ENCODE data around the gene TCL1A. TPM values are rescaled to one million over a fixed set of nuclear protein-coding genes. Genes with fewer than 3 reads are reported as not detected.
A peak's percentile ranks its signal among the peaks of the same experiment; 100 is the strongest.

TCL1A gene
- total RNA-seq, 1 experiment from 2014 or later, result not detected

DNA sequence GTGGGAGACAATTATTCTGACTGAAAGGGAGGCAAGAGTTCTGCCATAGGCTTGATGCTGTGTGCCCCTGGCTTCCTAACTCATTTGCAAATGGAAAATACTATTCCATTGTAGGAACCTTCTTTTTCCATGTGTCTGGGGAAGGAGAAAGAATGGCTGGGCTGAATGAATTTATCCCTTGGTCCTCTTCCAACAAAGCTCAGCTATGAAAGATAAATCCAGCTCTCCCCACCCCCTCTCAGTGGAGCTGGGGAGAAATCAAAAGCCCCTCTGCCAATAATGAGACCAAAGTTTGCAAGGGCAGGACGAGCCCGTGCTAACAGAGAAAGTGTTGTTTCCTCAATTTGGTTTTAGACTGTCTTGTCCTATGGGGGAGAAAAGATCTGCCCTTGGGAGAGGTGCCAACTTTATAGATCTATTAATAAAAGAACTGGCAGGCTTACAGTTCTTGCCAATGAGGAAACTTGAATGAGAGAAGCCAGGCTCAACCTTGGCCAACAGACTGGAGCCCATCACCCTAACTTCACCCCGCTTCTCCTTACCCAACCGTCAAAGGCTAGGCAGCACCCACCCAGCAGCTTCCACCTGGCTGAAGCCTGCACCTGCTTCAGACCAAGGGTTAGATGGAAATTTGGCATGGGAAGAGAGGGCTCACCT, 36.6 kb downstream of the TCL1A start:
- no peak for DNase-seq (ENCODE audit: low read depth)

DNA sequence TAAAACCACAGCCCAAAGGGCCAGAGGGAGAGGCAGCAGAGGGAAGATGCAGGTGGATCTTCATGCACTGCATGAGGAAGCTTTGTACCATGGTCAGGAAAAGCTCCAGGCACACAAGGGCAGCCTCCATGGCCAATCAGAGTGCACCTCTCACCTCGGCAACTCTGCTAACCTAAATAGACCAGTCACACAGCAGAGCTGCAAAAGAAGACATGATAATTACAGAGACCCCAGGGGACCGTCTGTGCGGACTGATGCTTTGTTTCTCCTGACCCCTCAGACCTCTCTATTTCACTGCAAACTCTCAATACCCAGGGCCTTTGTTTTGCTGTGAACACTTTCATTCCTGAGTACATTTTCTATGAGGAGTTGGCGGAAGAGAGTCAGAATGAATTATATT, 38.4 kb downstream of the TCL1A start:
- no peak for DNase-seq (ENCODE audit: low read depth)

DNA sequence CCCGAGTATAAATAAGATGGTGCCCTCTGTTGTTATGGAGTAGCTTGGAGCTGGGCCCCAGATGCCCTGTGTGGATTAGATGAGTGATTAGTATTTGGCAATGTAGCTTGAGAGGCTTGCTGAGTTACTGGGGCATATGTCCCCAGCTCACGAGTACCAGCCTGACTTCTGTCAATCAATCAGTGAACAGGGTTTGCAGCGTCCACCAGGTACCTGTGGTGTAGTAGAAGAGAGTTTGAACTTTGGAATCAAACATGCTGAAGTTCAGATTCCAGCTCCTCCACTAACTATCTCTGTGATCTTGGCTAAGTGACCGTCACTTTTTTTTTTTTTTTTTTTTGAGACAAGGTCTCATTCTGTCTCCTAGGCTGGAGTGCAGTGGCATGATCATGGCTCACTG, 39.3 kb downstream of the TCL1A start:
- DNase-seq (ENCODE audit: low read depth), result no peak

DNA sequence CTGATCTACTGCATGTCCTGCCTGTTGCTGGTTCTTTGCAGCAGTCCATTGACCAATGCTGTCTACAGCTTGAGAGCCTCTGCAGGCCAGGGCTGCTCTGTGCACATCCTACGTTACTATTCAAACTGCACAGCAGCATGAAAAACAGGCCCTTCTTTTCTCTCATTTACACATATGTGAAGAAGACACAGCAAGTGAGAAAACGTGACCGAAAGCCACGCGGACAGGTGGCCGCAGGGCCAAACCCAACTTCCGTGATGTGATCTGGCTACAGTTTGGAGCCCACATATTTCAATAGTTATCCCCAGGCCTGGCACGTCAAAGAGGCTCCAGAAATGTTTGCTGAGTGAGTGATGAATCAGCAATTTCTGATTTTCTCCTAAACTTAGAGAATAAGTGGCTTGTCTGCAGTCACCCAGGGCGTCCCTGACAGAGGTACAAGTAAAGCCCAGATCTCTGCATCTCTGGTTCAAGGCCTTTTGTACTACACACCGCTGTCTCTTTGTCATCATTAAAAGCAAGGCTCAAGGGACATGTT, 45.6 kb downstream of the TCL1A start:
- DNase-seq (ENCODE audit: low read depth), result no peak

DNA sequence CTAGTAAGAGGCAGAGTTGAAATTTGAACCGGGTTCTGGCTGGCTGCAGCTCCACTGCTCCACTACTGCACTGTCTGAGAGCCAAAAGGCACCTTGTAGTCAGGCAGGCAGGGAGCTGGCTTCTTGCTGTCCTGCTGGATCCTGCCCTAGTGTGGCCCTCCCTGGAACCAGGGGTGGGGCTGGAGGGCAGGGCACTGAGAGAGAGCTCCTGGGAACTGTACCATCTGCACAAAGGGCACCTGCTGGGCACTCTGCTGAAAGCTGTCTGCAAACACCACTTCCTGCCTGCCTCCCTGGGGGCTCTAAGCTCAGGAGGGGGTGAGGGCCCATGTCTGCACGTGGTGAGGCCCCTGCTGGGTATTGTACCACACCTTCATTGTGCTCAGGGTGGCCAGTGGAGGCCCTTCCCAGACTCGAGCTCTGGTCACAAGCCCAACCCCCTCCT, 46.7 kb downstream of the TCL1A start:
- DNase-seq (ENCODE audit: low read depth), result no peak

DNA sequence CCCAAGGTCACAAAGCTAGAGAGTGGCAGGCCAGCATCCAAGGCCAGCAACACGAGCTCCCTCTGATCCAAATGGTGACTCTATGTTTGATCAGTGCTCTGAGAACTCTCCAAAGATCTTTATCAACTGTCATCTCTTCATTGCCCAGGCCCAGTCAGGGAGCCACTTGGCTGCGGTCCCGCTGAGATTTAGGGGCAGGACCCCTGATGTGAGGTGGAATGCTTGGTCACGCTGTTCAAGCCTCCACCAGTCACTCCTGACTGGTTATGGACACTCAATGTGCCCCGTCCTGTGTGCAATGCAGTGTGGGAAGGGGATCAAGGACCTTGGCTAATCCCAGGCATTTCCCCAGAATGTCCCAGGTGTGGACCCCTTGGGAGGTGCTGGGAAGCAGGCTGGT, 47.5 kb downstream of the TCL1A start:
- DNase-seq (ENCODE audit: low read depth), result no peak

DNA sequence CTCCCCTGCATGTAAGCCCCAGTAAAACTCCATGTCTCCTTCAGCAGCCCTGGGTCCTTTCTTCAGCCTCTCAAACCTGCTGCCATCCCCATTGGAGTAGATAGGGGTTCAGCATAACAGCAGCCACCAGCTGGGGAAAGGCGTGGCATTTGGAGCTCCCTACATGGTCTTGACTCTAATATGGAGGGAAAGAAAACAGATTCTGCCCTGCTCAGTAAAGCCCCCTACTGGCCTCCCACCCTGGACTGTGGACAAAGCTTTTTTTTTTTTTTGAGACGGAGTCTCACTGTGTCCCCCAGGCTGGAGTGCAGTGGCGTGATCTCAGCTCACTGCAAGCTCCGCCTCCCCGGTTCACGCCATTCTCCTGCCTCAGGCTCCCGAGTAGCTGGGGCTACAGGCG, 48.4 kb downstream of the TCL1A start:
- peak; percentile 4 for DNase-seq (ENCODE audit: low read depth)

DNA sequence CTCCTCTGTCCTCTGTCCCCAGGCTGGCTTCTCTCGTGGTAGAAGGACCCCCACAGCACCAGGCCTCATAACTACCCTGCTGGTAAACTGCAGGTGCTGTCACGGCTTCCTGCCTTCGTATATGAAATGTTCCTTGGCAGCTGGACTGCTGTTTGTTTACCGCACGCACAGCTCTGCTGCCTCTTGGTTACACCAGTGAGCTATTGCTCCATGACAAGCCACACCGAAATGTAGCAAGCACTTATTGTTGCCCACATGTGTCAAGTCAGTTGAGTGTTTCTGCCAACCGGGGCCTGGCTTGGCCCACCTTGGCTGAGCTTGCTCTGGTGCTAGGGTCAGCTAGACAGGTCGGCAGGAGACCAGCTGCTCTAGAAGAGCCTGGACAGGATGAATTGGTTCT, 49.4 kb downstream of the TCL1A start:
- no peak for DNase-seq (ENCODE audit: low read depth)

DNA sequence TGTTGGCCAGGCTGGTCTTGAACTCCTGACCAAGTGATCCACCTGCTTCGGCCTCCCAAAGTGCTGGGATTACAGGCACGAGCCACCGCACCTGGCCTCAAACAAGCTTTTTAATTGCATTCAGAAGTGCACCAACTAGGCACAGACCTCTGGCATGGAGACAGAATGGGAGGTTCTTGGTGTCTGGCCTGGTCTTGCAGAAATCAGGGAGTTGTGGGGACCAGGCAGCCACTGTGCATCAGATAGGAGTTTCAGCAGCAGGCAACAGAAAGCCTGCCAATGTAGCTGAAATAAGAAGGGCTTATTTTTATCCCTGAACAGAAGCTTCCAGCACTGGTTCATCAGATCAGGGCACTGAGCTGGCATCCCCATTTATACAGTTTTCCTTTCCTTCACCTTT, 49.9 kb downstream of the TCL1A start:
- no peak for DNase-seq (ENCODE audit: low read depth)

DNA sequence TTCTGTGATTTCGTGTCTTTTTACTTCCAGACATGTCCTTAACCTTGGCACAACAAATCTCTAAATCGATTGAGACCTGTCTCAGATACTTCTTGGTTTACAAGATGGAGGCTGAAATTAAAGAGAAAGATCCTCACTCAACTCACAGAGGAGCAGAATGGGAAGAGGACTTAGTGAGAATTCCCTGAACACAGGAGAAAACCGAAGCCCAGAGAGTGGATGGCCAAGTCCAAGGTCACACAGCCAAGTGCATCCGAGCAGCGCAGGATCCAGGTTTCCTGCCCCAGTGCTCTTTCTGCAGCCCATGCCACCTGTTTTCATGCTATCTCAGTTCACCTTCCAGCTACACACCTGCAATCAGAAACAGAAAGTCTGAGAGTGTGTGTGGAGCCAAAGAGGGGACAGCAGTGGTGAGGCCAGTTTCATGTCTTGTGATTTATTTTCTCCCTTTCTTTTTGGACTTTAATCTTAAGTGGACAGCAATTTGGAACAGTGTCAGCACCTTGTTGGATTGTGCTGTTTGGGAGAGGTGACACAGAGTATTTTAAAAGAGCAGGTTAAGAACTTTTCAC, 50.6 kb downstream of the TCL1A start:
- no peak for DNase-seq (ENCODE audit: low read depth)

DNA sequence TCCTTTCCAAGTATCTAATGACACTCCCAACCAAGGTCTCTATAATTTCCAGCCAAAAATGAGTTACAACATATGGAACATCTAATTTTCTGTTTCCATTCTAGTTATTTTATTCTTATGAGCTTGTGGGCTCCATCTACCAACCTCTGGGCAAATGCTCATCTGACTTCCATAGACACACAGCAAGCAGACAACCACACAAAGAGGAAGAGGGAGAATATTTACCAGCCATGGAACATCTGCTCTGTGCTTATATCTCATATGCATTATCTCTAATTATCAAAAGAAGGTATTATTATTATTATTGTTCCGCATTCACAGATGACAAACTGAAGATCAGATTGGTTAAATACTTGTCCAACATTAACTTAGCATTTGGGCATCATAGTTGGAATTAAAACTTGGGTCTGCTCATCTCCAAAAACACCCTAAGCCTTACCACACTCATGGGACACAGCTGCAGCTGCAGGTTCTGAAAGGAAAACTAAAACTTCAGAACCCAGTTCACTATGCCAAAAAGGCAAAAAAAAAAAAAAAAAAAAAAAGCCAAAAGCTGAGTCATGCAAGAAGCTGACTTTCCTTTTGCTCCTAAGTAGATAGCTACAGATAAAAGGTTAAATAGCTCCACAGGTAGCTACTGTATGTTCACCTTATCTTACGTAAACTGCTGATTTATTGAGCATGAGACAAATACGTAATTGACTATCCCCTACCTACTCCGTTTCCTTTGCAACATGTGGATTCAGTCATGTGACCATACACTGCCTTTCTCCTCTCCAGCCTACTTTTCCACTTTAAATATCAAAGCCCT, 51.3 kb downstream of the TCL1A start:
- DNase-seq (ENCODE audit: low read depth), result peak; percentile 19

DNA sequence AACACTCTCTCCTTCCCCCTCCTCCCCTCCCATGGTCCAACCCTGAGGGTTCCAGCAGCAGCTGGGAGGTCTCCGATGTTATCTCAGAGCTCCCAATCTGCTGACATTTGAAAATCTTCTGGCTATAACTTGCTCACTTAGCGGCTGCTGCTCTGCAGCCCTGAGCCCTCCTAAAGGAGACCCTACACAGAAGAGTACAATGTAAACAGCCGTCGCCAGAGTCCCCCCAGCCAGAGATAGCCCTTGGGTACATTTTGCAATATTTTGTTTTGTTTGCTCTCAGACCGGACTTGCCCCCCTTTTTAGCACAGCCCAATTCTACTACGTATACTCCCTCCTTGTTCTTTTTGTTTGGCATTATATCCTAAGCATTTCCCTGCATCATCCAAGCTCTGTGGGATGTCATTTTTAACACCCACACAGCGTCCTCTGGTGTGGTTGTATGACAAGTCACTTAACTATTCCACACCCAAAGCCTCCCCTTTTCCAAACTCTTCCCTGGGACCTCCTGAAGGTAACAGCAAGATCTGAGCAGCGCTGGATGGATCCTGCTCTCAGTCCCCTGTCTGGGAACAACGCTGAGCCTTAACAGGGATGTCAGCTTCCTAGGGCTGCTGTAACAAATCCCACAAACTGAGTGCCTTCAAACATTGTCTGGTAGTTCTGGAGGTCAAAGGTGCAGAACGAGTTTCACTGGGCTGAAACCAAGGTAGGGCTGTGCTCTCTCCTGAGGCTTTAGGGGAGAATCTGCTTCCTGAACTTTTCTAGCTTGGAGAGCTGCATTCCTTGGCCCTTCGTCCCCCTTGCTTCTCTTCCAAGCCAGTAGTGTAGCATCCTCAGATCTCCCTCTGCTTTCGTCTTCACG, 53.0 kb downstream of the TCL1A start:
- no peak for DNase-seq (ENCODE audit: low read depth)

DNA sequence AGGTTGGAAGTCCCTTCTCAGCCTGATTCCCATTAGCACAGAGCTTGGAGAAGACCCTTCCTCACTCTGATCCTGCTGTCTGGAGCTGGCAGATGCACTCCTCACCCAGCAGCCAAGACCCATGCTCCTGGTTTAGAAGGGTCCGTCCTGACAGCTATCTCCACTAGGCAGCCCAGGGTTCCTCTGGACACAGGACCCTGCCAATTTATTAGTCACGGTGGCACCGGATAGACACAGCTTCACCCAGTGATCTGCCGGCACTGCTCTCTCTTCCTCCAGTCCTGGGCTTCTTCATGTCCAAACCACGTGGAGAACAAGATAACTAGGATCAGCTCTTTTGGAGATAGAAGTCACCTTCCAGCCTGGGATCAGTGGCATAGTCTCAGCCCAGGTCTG, 53.9 kb downstream of the TCL1A start:
- no peak for DNase-seq (ENCODE audit: low read depth)

Other genes with a start within 250 kb of the TCL1A start
- 6.0 and 6.2 TPM in 2 replicates for gene SYNE3, start 197.5 kb downstream of the TCL1A start, total RNA-seq (2014; rRNA removed; shearing (Covaris generic))
- gene GLRX5, start 179.1 kb downstream of the TCL1A start, total RNA-seq (2014; rRNA removed; shearing (Covaris generic)), result 65.4 and 65.7 TPM in 2 replicates
- gene TCL1B, start 27.7 kb downstream of the TCL1A start, total RNA-seq (2014; rRNA removed; shearing (Covaris generic)), result not detected in 2 replicates
- not detected in 2 replicates for gene TUNAR, start 162.7 kb upstream of the TCL1A start, total RNA-seq (2014; rRNA removed; shearing (Covaris generic))